Cardiac muscle cell (in vitro differentiated cells and primary cell): ENCODE measurements around the gene C10orf143. TPM values are rescaled to one million over a fixed set of nuclear protein-coding genes. Genes with fewer than 3 reads are reported as not detected.
A peak's percentile ranks its signal among the peaks of the same experiment; 100 is the strongest.

Experiments
- DNase-seq, 2 donors: peaks; one replicate each; pipeline versions ENCODE4 v3.0.0 to v3.0.0-alpha.2; 2010 to 2017; ENCODE audit warnings: low read depth in 1 of 2, low spot score in 1 of 2
- H3K27ac ChIP-seq: fragments of 200-600 bp; sonication (generic); 2 replicates; pipeline ENCODE4 v1.5.1; 2016
- H3K27me3 ChIP-seq: fragments of 200-600 bp; sonication (generic); 2 replicates; pipeline ENCODE4 v1.6.0; 2016; ENCODE audit warnings: control low read depth
- H3K36me3 ChIP-seq: fragments of 200-600 bp; sonication (generic); 2 replicates; pipeline ENCODE4 v1.5.1; 2016; ENCODE audit warnings: control low read depth
- H3K4me1 ChIP-seq: fragments of 200-600 bp; sonication (generic); 2 replicates; pipeline ENCODE4 v1.8.1; 2017; ENCODE audit warnings: low read depth, mild to moderate bottlenecking, mixed run types
- H3K4me3 ChIP-seq: fragments of 200-600 bp; sonication (generic); 2 replicates; pipeline ENCODE4 v1.5.1; 2016; ENCODE audit warnings: mild to moderate bottlenecking
- H3K9me3 ChIP-seq: fragments of 200-600 bp; sonication (generic); 2 replicates; pipeline ENCODE4 v1.5.1; 2017; ENCODE audit warnings: low read depth, mild to moderate bottlenecking, control low read depth
- CTCF ChIP-seq: IDR thresholded peaks from 2 replicates; pipeline ENCODE4 v1.5.1; 2012; ENCODE audit warnings: low read depth, mild to moderate bottlenecking, low read length
- polyA plus RNA-seq: library from polyadenylated mRNA; unstranded; fragments of >200 nt; fragmentation: Nextera tagmentation; extraction: Ambion mirVana; gene quantifications from 2 replicates; pipeline ENCODE4 v1.2.1, GENCODE V29; 2016
- total RNA-seq: library from RNA; depleted of rRNA; stranded (reverse); fragments of >200 nt; gene quantifications from 2 replicates; pipeline ENCODE4 v1.2.3, GENCODE V29; 2016

Gene C10orf143
- total and polyA plus RNA-seq, 2 experiments from 2014 or later, result 1.1 to 5.7 TPM

- H3K9me3 ChIP-seq, result no peaks in the 10 kb centered on the region
- H3K4me3 ChIP-seq, result peak within 1 kb of the TSS; percentile 100
- peak; percentile 88 to 95 for DNase-seq
- H3K27me3 ChIP-seq, result no peaks in the 10 kb centered on the region
- H3K4me1 ChIP-seq, result peaks cover 9% of the 10 kb centered on the region
- TF ChIP-seq CTCF, result no peak
- no peaks in the 10 kb centered on the region for H3K36me3 ChIP-seq
- peak within 1 kb of the TSS; percentile 94 for H3K27ac ChIP-seq
Measured at GRCh38 chr10:130136226-130137089, 25.8 kb upstream of the C10orf143 start, which contains the start of gene GLRX3. Gene GLRX3 (plus strand): TSS chr10:130136391. CDS start chr10:130136421, 30 bp downstream.

GRCh38 chr10:130135676-130136225 is 25.1 kb upstream of the C10orf143 start:
- Histone ChIP-seq H3K36me3 (no peaks in the 10 kb centered on the region), H3K4me1 (peaks cover 9% of the 10 kb centered on the region), H3K9me3 (no peaks in the 10 kb centered on the region), H3K27me3 (no peaks in the 10 kb centered on the region), H3K27ac (peak overlapping the region; percentile 94), H3K4me3 (peak overlapping the region; percentile 100)
- no peak for TF ChIP-seq CTCF
- no peak for DNase-seq

GRCh38 chr10:130128922-130129321 is 18.3 kb upstream of the C10orf143 start:
- H3K4me3 ChIP-seq, result no peak overlapping the region
- H3K4me1 ChIP-seq, result no peaks in the 10 kb centered on the region
- H3K9me3 ChIP-seq, result no peaks in the 10 kb centered on the region
- DNase-seq, result no peak
- no peak for TF ChIP-seq CTCF
- no peaks in the 10 kb centered on the region for H3K36me3 ChIP-seq
- H3K27ac ChIP-seq, result no peak overlapping the region
- no peaks in the 10 kb centered on the region for H3K27me3 ChIP-seq

GRCh38 chr10:130128062-130128781 is 17.6 kb upstream of the C10orf143 start:
- Histone ChIP-seq H3K27ac (no peak overlapping the region), H3K36me3 (no peaks in the 10 kb centered on the region), H3K4me3 (no peak overlapping the region), H3K27me3 (no peaks in the 10 kb centered on the region), H3K4me1 (no peaks in the 10 kb centered on the region), H3K9me3 (no peaks in the 10 kb centered on the region)
- DNase-seq, result no peak
- no peak for TF ChIP-seq CTCF

GRCh38 chr10:130127364-130128061 is 16.9 kb upstream of the C10orf143 start:
- H3K36me3 ChIP-seq, result no peaks in the 10 kb centered on the region
- peak; percentile 72 to 79 for DNase-seq
- no peaks in the 10 kb centered on the region for H3K9me3 ChIP-seq
- no peaks in the 10 kb centered on the region for H3K4me1 ChIP-seq
- TF ChIP-seq CTCF, result peak; percentile 92
- H3K27me3 ChIP-seq, result no peaks in the 10 kb centered on the region
- no peak overlapping the region for H3K27ac ChIP-seq
- H3K4me3 ChIP-seq, result no peak overlapping the region
